Muscle layer of duodenum (tissue), 2 donors: ENCODE results near the gene PKDCC.
"Not testable (repeated sequence)": the region's sequence is repeated elsewhere in the genome, so short reads cannot be mapped to it uniquely, and the experiment has no call there.

Experiments used
- H3K27ac ChIP-seq: one replicate; pipeline ENCODE4 v1.7.0; 2013; ENCODE audit warnings: mild to moderate bottlenecking, low read length
- H3K27me3 ChIP-seq: one replicate; pipeline ENCODE4 v1.7.0; 2013; ENCODE audit warnings: low read depth, mild to moderate bottlenecking, control low read depth, low read length
- H3K36me3 ChIP-seq, 2 donors: one replicate each; pipeline ENCODE4 v1.7.0; 2013; ENCODE audit warnings: low read length in 2 of 2, control low read depth in 1 of 2, mild to moderate bottlenecking in 1 of 2; ENCODE audit not compliant: insufficient read depth in 2 of 2, control insufficient read depth in 1 of 2
- H3K4me1 ChIP-seq, 2 donors: one replicate each; pipeline ENCODE4 v1.7.0; 2013; ENCODE audit warnings: low read length in 2 of 2, mild to moderate bottlenecking in 2 of 2, control low read depth in 1 of 2, moderate library complexity in 1 of 2; ENCODE audit not compliant: insufficient read depth in 2 of 2, control insufficient read depth in 1 of 2
- H3K4me3 ChIP-seq, 2 donors: one replicate each; pipeline ENCODE4 v1.7.0; 2013; ENCODE audit warnings: low read length in 2 of 2, low read depth in 1 of 2, mild to moderate bottlenecking in 1 of 2
- H3K9me3 ChIP-seq, 2 donors: one replicate each; pipeline ENCODE4 v1.7.0; 2013; ENCODE audit warnings: low read length in 2 of 2, control low read depth in 1 of 2, mild to moderate bottlenecking in 1 of 2; ENCODE audit not compliant: control insufficient read depth in 1 of 2
- donor health status: healthy.

The PKDCC gene

GRCh38 chr2:42060718-42061619 lies 13.1 kb downstream of the PKDCC start:
- H3K36me3 ChIP-seq, result peaks cover 27 to 31% of the 10 kb centered on the region in 2 donors
- H3K4me1 ChIP-seq, result peaks cover 18 to 20% of the 10 kb centered on the region in 2 donors
- H3K27me3 ChIP-seq, result no peaks in the 10 kb centered on the region
- peak overlapping the region; percentile 76 for H3K27ac ChIP-seq
- H3K4me3 ChIP-seq, result no peak overlapping the region
- H3K9me3 ChIP-seq, result no peaks in the 10 kb centered on the region

- Histone ChIP-seq H3K4me1 (peaks cover 13 to 20% of the 10 kb centered on the region in 2 donors), H3K4me3 (no peak overlapping the region), H3K9me3 (no peaks in the 10 kb centered on the region), H3K27me3 (no peaks in the 10 kb centered on the region), H3K27ac (peak overlapping the region; percentile 61), H3K36me3 (peaks cover 24 to 25% of the 10 kb centered on the region in 2 donors)
These were observed 14.0 kb downstream of the PKDCC start for GRCh38 chr2:42061839-42062238.

DNA sequence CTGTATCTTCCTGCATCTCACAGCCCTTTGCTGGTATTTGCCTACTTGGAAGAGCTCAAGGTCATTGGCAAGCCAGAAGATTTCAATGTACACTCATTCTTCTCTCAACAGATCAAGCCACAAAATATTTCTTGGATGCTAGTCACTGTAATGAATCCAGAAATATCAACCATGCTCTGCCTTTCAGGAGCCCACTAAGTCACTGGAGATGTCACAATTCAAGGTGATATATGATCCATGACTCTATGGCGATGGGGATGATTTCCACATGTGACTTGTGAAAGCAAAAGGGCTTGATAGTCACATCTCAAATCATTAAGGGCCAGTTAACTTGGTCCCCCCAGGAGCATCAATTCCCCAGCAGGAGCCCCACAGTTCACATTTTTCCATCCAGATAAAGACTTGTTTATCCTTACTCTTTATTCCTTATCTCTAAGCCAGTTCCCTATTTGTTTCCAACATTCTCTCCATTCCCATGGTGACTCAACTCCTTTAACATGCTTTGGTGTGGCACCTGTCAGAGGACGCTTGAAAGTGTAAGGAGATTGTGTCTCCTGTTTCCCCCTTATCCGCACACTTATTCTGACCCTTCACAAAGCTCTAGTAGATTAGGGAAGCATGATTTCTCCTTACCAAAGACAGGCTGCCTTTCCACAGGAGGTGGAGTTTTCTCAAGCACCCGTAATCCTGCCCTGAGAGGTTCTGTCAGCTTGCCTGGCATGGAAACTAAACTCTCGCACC lies 15.8 kb downstream of the PKDCC start:
- H3K4me1 ChIP-seq, result peaks cover 13 to 24% of the 10 kb centered on the region in 2 donors
- H3K27ac ChIP-seq, result peak overlapping the region; percentile 91
- peak overlapping the region in 1 of 2 donors; percentile 13 for H3K4me3 ChIP-seq

GRCh38 chr2:42064417-42064942 lies 16.7 kb downstream of the PKDCC start:
- Histone ChIP-seq H3K36me3 (peaks cover 0 to 2% of the 10 kb centered on the region in 2 donors), H3K4me3 (no peak overlapping the region), H3K27me3 (no peaks in the 10 kb centered on the region), H3K27ac (peak overlapping the region; percentile 91), H3K9me3 (no peaks in the 10 kb centered on the region), H3K4me1 (peaks cover 13 to 23% of the 10 kb centered on the region in 2 donors)

More for the DNA sequence above, 15.8 kb downstream of the PKDCC start:
- H3K36me3 ChIP-seq, result peaks cover 8 to 11% of the 10 kb centered on the region in 2 donors
- no peaks in the 10 kb centered on the region for H3K9me3 ChIP-seq
- H3K27me3 ChIP-seq, result no peaks in the 10 kb centered on the region

DNA sequence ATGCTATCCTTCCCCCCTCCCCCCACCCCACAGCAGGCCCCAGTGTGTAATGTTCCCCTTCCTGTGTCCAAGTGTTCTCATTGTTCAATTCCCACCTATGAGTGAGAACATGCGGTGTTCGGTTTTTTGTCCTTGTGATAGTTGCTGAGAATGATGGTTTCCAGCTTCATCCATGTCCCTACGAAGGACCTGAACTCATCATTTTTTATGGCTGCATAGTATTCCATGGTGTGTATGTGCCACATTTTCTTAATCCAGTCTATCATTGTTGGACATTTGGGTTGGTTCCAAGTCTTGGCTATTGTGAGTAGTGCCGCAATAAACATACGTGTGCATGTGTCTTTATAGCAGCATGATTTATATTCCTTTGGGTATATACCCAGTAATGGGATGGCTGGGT lies 17.9 kb downstream of the PKDCC start:
- not testable (repeated sequence) for H3K4me3 ChIP-seq, H3K27ac ChIP-seq, H3K27me3 ChIP-seq, H3K36me3 ChIP-seq, H3K9me3 ChIP-seq
- H3K4me1 ChIP-seq, result peaks cover 6 to 10% of the 10 kb centered on the region in 2 donors

DNA sequence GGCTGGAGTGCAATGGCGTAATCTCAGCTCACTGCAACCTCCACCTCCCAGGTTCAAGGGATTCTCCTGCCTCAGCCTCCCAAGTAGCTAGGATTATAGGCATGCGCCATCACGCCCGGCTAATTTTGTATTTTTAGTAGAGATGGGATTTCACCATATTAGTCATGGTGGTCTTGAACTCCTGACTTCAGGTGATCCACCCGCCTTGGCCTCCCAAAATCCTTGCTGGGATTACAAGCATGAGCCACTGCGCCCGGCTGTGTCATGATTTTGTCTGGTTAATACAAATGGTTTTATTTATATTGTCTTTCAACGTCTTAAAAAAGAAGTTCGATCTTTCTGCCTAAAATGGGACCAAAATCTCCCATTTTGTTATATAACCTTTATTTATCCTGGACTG lies 19.2 kb downstream of the PKDCC start:
- H3K9me3 ChIP-seq, H3K27ac ChIP-seq, H3K36me3 ChIP-seq, H3K4me1 ChIP-seq, H3K4me3 ChIP-seq, H3K27me3 ChIP-seq: not testable (repeated sequence)

GRCh38 chr2:42067521-42067920 lies 19.7 kb downstream of the PKDCC start:
- Histone ChIP-seq H3K9me3 (no peaks in the 10 kb centered on the region), H3K4me1 (peaks cover 6 to 13% of the 10 kb centered on the region in 2 donors), H3K27ac (no peak overlapping the region), H3K4me3 (no peak overlapping the region), H3K27me3 (no peaks in the 10 kb centered on the region), H3K36me3 (no peaks in the 10 kb centered on the region)

DNA sequence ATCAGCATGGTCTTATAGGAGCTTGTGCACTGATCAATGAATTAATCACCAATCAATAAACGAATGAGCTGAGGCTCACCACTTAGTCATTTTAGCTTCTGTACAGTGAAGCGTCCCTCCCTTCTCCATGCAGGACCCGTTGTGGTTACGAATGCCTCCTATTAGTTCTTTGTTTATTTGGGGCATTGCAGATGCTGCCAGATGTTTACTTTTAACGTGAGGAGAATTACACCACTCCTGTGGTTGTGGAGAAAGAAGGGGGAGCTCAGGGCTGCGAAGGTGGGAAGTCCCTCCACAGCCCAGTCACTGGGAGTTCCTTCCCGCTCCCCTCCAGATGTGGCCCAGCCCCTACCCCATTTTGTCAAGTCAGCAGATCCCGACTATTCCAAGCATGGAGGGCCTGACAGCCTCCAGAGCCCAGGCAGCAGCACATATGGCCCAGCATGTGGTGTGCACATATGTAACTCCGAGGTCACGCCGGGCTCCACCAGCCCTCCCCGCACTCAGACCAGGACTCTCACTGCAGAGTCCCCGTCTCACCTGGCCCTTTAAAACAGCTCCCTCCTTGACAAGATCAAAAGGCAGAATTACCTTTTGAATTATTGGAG lies 20.9 kb downstream of the PKDCC start:
- no peaks in the 10 kb centered on the region for H3K27me3 ChIP-seq
- no peak overlapping the region for H3K4me3 ChIP-seq
- H3K9me3 ChIP-seq, result no peaks in the 10 kb centered on the region
- no peak overlapping the region for H3K27ac ChIP-seq
- no peaks in the 10 kb centered on the region for H3K36me3 ChIP-seq
- peaks cover 10 to 17% of the 10 kb centered on the region in 2 donors for H3K4me1 ChIP-seq

DNA sequence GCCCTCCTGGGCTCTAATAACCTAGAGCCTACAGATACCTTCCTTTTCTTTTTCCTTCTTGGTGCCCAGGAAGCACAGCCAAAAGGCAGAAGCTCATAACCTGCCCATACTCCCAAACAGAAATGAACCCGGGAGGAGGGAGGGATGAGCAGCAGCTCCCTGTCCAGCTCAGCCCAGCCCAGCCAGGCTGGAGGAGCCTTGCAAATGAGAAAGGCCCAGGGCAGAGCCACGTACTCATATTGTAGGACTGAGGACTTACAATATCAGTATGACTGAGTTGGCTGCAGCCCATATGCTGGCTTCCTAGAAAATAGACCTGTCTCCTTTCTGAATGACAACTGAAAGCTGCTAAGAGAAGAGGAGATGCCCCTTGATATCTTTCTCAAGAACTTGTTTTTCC lies 21.7 kb downstream of the PKDCC start:
- H3K36me3 ChIP-seq, result no peaks in the 10 kb centered on the region
- H3K4me3 ChIP-seq, result no peak overlapping the region
- H3K4me1 ChIP-seq, result peaks cover 14 to 21% of the 10 kb centered on the region in 2 donors
- H3K27me3 ChIP-seq, result no peaks in the 10 kb centered on the region
- H3K27ac ChIP-seq, result no peak overlapping the region
- no peaks in the 10 kb centered on the region for H3K9me3 ChIP-seq

GRCh38 chr2:42071791-42072190 lies 24.0 kb downstream of the PKDCC start:
- Histone ChIP-seq H3K36me3 (no peaks in the 10 kb centered on the region), H3K27me3 (no peaks in the 10 kb centered on the region), H3K27ac (peak overlapping the region; percentile 8), H3K4me3 (no peak overlapping the region), H3K4me1 (peaks cover 20 to 23% of the 10 kb centered on the region in 2 donors), H3K9me3 (no peaks in the 10 kb centered on the region)
